ENCODE data around the gene TLR4. TPM values are rescaled to one million over a fixed set of nuclear protein-coding genes. Genes with fewer than 3 reads are reported as not detected.

TLR4 gene
- total and polyA plus RNA-seq, 2 donors = 5.6 to 24.1 TPM

GRCh38 chr9:117742131-117742530, 37.9 kb downstream of the TLR4 start:
- Histone ChIP-seq H3K27ac (ENCODE audit: low read depth) (no peak overlapping the region), H3K36me3 (ENCODE audit: insufficient read depth) (no peaks in the 10 kb centered on the region), H3K4me1 (ENCODE audit: insufficient read depth) (no peaks in the 10 kb centered on the region), H3K4me3 (ENCODE audit: low read depth, low read length) (no peak overlapping the region)
- WGBS = 61% methylated on average over 4 of the region's 4 CpGs
- DNase-seq (ENCODE audit: extremely low spot score) = peak; percentile 58

- whole genome bisulfite sequencing = 53% methylated on average over 3 of the region's 3 CpGs
- Histone ChIP-seq H3K27ac (ENCODE audit: low read depth) (no peak overlapping the region), H3K36me3 (ENCODE audit: insufficient read depth) (no peaks in the 10 kb centered on the region), H3K4me1 (ENCODE audit: insufficient read depth) (no peaks in the 10 kb centered on the region), H3K4me3 (ENCODE audit: low read depth, low read length) (no peak overlapping the region)
- DNase-seq (ENCODE audit: extremely low spot score) = no peak
Observed at GRCh38 chr9:117744369-117744768, 40.2 kb downstream of the TLR4 start.

- Histone ChIP-seq H3K27ac (ENCODE audit: low read depth) (no peak overlapping the region), H3K4me1 (ENCODE audit: insufficient read depth) (no peaks in the 10 kb centered on the region), H3K4me3 (ENCODE audit: low read depth, low read length) (peak overlapping the region; percentile 37), H3K36me3 (ENCODE audit: insufficient read depth) (no peaks in the 10 kb centered on the region)
- WGBS = 2% methylated on average over 46 of the region's 46 CpGs
- DNase-seq (ENCODE audit: extremely low spot score) = no peak
Observed at GRCh38 chr9:117744856-117745389, 40.7 kb downstream of the TLR4 start.

GRCh38 chr9:117745598-117745997, 41.4 kb downstream of the TLR4 start:
- H3K27ac ChIP-seq (ENCODE audit: low read depth) = no peak overlapping the region
- H3K4me1 ChIP-seq (ENCODE audit: insufficient read depth) = no peaks in the 10 kb centered on the region
- no peak for DNase-seq (ENCODE audit: extremely low spot score)
- 80% methylated on average over 8 of the region's 8 CpGs for WGBS
- no peaks in the 10 kb centered on the region for H3K36me3 ChIP-seq (ENCODE audit: insufficient read depth)
- no peak overlapping the region for H3K4me3 ChIP-seq (ENCODE audit: low read depth, low read length)

GRCh38 chr9:117746263-117746662, 42.1 kb downstream of the TLR4 start:
- Histone ChIP-seq H3K4me3 (ENCODE audit: low read depth, low read length) (no peak overlapping the region), H3K27ac (ENCODE audit: low read depth) (no peak overlapping the region), H3K4me1 (ENCODE audit: insufficient read depth) (no peaks in the 10 kb centered on the region), H3K36me3 (ENCODE audit: insufficient read depth) (no peaks in the 10 kb centered on the region)
- DNase-seq (ENCODE audit: extremely low spot score) = no peak
- 93% methylated on average over 4 of the region's 4 CpGs for WGBS

- DNase-seq (ENCODE audit: extremely low spot score) = no peak
- no peak overlapping the region for H3K27ac ChIP-seq (ENCODE audit: low read depth)
- H3K4me3 ChIP-seq (ENCODE audit: low read depth, low read length) = no peak overlapping the region
- no peaks in the 10 kb centered on the region for H3K4me1 ChIP-seq (ENCODE audit: insufficient read depth)
- 62% methylated on average over 5 of the region's 5 CpGs for WGBS
- no peaks in the 10 kb centered on the region for H3K36me3 ChIP-seq (ENCODE audit: insufficient read depth)
Observed at GRCh38 chr9:117747386-117747970, 43.3 kb downstream of the TLR4 start.

GRCh38 chr9:117750401-117750800, 46.2 kb downstream of the TLR4 start:
- DNase-seq (ENCODE audit: extremely low spot score) = no peak
- Histone ChIP-seq H3K36me3 (ENCODE audit: insufficient read depth) (no peaks in the 10 kb centered on the region), H3K27ac (ENCODE audit: low read depth) (no peak overlapping the region), H3K4me3 (ENCODE audit: low read depth, low read length) (no peak overlapping the region), H3K4me1 (ENCODE audit: insufficient read depth) (no peaks in the 10 kb centered on the region)
- 52% methylated on average over 2 of the region's 2 CpGs for whole genome bisulfite sequencing

- H3K4me3 ChIP-seq (ENCODE audit: low read depth, low read length) = no peak overlapping the region
- WGBS = 86% methylated on average over 2 of the region's 2 CpGs
- no peak overlapping the region for H3K27ac ChIP-seq (ENCODE audit: low read depth)
- no peaks in the 10 kb centered on the region for H3K4me1 ChIP-seq (ENCODE audit: insufficient read depth)
- no peaks in the 10 kb centered on the region for H3K36me3 ChIP-seq (ENCODE audit: insufficient read depth)
- DNase-seq (ENCODE audit: extremely low spot score) = no peak
Observed at GRCh38 chr9:117752894-117753293, 48.7 kb downstream of the TLR4 start.

GRCh38 chr9:117757561-117758190, 53.5 kb downstream of the TLR4 start:
- WGBS = 71% methylated on average over 5 of the region's 5 CpGs

GRCh38 chr9:117763314-117763713, 59.1 kb downstream of the TLR4 start:
- H3K36me3 ChIP-seq (ENCODE audit: insufficient read depth) = no peaks in the 10 kb centered on the region
- H3K4me1 ChIP-seq (ENCODE audit: insufficient read depth) = no peaks in the 10 kb centered on the region
- 46% methylated on average over 4 of the region's 4 CpGs for WGBS
- no peak overlapping the region for H3K4me3 ChIP-seq (ENCODE audit: low read depth, low read length)
- no peak overlapping the region for H3K27ac ChIP-seq (ENCODE audit: low read depth)
- DNase-seq (ENCODE audit: extremely low spot score) = no peak

More at GRCh38 chr9:117757561-117758190, 53.5 kb downstream of the TLR4 start:
- H3K4me1 ChIP-seq (ENCODE audit: insufficient read depth) = no peaks in the 10 kb centered on the region
- H3K4me3 ChIP-seq (ENCODE audit: low read depth, low read length) = no peak overlapping the region
- H3K27ac ChIP-seq (ENCODE audit: low read depth) = no peak overlapping the region
- H3K36me3 ChIP-seq (ENCODE audit: insufficient read depth) = no peaks in the 10 kb centered on the region
- DNase-seq (ENCODE audit: extremely low spot score) = no peak

- DNase-seq (ENCODE audit: extremely low spot score) = no peak
- no peak overlapping the region for H3K27ac ChIP-seq (ENCODE audit: low read depth)
- H3K36me3 ChIP-seq (ENCODE audit: insufficient read depth) = no peaks in the 10 kb centered on the region
- WGBS = 54% methylated on average over 4 of the region's 4 CpGs
- H3K4me3 ChIP-seq (ENCODE audit: low read depth, low read length) = no peak overlapping the region
- no peaks in the 10 kb centered on the region for H3K4me1 ChIP-seq (ENCODE audit: insufficient read depth)
Observed at GRCh38 chr9:117768750-117769395, 64.7 kb downstream of the TLR4 start.

GRCh38 chr9:117771136-117771535, 66.9 kb downstream of the TLR4 start:
- no peak overlapping the region for H3K27ac ChIP-seq (ENCODE audit: low read depth)
- no peak overlapping the region for H3K4me3 ChIP-seq (ENCODE audit: low read depth, low read length)
- no peak for DNase-seq (ENCODE audit: extremely low spot score)
- H3K4me1 ChIP-seq (ENCODE audit: insufficient read depth) = no peaks in the 10 kb centered on the region
- H3K36me3 ChIP-seq (ENCODE audit: insufficient read depth) = no peaks in the 10 kb centered on the region
- WGBS = 30% methylated on average over 4 of the region's 4 CpGs

GRCh38 chr9:117772960-117773359, 68.8 kb downstream of the TLR4 start:
- 26% methylated on average over 3 of the region's 3 CpGs for WGBS
- H3K4me1 ChIP-seq (ENCODE audit: insufficient read depth) = no peaks in the 10 kb centered on the region
- DNase-seq (ENCODE audit: extremely low spot score) = no peak
- no peak overlapping the region for H3K4me3 ChIP-seq (ENCODE audit: low read depth, low read length)
- no peaks in the 10 kb centered on the region for H3K36me3 ChIP-seq (ENCODE audit: insufficient read depth)
- H3K27ac ChIP-seq (ENCODE audit: low read depth) = no peak overlapping the region

All from urinary bladder (tissue), 4 donors.